Lower leg skin (tissue), 3 donors: ENCODE results near the gene CASP7.

Source experiments
- CTCF ChIP-seq, 3 donors: fragments of 450-650 bp; IDR thresholded peaks; one replicate each; pipeline ENCODE4 v1.5.1; 2016; ENCODE audit warnings: antibody characterized with exemption in 3 of 3, mild to moderate bottlenecking in 3 of 3, moderate library complexity in 2 of 3
- POLR2A ChIP-seq, 2 donors: fragments of 450-650 bp; IDR thresholded peaks; one replicate each; pipeline ENCODE4 v1.6.1; 2016 to 2017; ENCODE audit warnings: antibody characterized with exemption in 2 of 2, mild to moderate bottlenecking in 1 of 2, moderate library complexity in 1 of 2

- TF ChIP-seq CTCF (IDR thresholded peaks at IDR 0.05) (no peak), POLR2A (IDR thresholded peaks at IDR 0.05) (no peak)
Observed at GRCh38 chr10:113661332-113661731, 18.4 kb upstream of the CASP7 start.
